HFFc6 (cell line): ENCODE results near the gene ORC3. TPM values are rescaled to one million over a fixed set of nuclear protein-coding genes. Genes with fewer than 3 reads are reported as not detected.
A peak's percentile ranks its signal among the peaks of the same experiment; 100 is the strongest.

ENCODE experiments used
- DNase-seq: peaks from one replicate; pipeline ENCODE4 v3.0.0-alpha.2; 2018
- H3K27ac Mint-ChIP-seq: 2 replicates; pipeline ENCODE4 v1.8.0; 2020; ENCODE audit warnings: mild to moderate bottlenecking, mixed read lengths
- H3K27me3 Mint-ChIP-seq: 2 replicates; pipeline ENCODE4 v1.8.0; 2021; ENCODE audit warnings: mild to moderate bottlenecking, moderate library complexity, mixed read lengths; ENCODE audit not compliant: insufficient read depth
- H3K36me3 Mint-ChIP-seq: 2 replicates; pipeline ENCODE4 v1.8.0; 2021; ENCODE audit warnings: low read depth, mixed read lengths
- H3K4me1 Mint-ChIP-seq: 2 replicates; pipeline ENCODE4 v1.8.0; 2020; ENCODE audit warnings: low read depth, mixed read lengths
- H3K4me3 Mint-ChIP-seq: 2 replicates; pipeline ENCODE4 v1.8.0; 2020; ENCODE audit warnings: mild to moderate bottlenecking, moderate library complexity, mixed read lengths
- H3K9me3 Mint-ChIP-seq: 2 replicates; pipeline ENCODE4 v1.8.0; 2020; ENCODE audit warnings: mild to moderate bottlenecking, mixed read lengths
- total RNA-seq, 6 experiments: library from RNA; stranded (reverse); fragmentation: NEBNext Ultra II Directional; extraction: Animal tissue kit (Norgen Biotek cat#: 25700); gene quantifications; 2 replicates in 1 of 6; 3 replicates in 5 of 6; pipeline ENCODE4 v1.2.3, GENCODE V29; 2021
- TF ChIP-seq, protein P1 (sequence below): fragments of 200-600 bp; sonication (generic); IDR thresholded peaks from 2 replicates; pipeline ENCODE4 v1.5.0; 2021; ENCODE audit warnings: antibody characterized with exemption, mild to moderate bottlenecking

The ORC3 gene
- total RNA-seq, 6 experiments from 2014 or later: 26.7 to 35.1 (median 29.7) TPM

- DNase-seq: no peak
- H3K9me3 Mint-ChIP-seq: no peaks in the 10 kb centered on the region
- TF ChIP-seq, protein P1, sequence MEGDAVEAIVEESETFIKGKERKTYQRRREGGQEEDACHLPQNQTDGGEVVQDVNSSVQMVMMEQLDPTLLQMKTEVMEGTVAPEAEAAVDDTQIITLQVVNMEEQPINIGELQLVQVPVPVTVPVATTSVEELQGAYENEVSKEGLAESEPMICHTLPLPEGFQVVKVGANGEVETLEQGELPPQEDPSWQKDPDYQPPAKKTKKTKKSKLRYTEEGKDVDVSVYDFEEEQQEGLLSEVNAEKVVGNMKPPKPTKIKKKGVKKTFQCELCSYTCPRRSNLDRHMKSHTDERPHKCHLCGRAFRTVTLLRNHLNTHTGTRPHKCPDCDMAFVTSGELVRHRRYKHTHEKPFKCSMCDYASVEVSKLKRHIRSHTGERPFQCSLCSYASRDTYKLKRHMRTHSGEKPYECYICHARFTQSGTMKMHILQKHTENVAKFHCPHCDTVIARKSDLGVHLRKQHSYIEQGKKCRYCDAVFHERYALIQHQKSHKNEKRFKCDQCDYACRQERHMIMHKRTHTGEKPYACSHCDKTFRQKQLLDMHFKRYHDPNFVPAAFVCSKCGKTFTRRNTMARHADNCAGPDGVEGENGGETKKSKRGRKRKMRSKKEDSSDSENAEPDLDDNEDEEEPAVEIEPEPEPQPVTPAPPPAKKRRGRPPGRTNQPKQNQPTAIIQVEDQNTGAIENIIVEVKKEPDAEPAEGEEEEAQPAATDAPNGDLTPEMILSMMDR: no peak
- peaks cover 42% of the 10 kb centered on the region for H3K36me3 Mint-ChIP-seq
- no peak overlapping the region for H3K27ac Mint-ChIP-seq
- H3K27me3 Mint-ChIP-seq: no peaks in the 10 kb centered on the region; the same call in 1 of the 2 replicates
- H3K4me1 Mint-ChIP-seq: peaks cover 47% of the 10 kb centered on the region
- H3K4me3 Mint-ChIP-seq: no peak overlapping the region
Measured at GRCh38 chr6:87667032-87667431, 77.1 kb downstream of the ORC3 start.

DNA sequence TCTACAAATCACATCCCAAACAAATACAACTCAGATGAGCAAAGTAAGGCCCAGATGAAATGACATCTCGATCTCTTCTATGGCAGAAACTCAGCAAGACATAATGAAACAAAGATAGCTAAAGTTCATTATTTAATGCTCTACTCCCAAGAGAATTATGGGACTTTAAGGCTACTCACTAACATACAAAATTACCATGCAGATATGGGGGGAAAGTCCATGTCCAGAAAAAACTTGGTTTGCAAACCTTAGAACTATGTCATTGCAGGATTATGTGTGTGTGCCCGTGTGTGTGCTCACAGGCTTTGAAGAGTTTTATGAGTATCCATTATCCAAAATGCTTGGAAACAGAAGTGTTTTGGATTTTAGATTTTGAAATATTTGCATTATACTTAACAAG, 78.1 kb downstream of the ORC3 start:
- no peak for DNase-seq
- peaks cover 41% of the 10 kb centered on the region for H3K36me3 Mint-ChIP-seq

DNA sequence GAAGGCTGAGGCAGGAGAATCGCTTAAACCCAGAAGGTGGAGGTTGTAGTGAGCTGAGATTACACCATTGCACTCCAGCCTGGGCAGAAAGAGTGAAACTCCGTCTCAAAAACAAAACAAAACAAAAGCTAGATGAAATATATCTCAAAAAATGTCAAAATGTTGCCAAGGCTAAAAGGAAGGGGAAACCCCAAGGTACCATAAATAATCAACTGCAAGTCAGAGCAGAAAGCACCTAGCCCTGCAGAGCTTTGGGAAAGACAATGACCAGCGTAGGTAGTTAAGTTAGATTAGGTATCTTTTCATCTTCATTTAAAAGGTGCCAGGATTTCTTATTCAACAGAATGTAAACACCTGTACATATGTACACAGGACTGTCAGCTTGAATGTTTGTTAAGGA, 79.1 kb downstream of the ORC3 start:
- no peak overlapping the region for H3K4me3 Mint-ChIP-seq
- no peaks in the 10 kb centered on the region for H3K9me3 Mint-ChIP-seq
- H3K4me1 Mint-ChIP-seq: peaks cover 35% of the 10 kb centered on the region
- TF ChIP-seq, protein P1: no peak
- no peak overlapping the region for H3K27ac Mint-ChIP-seq
- no peak for DNase-seq
- H3K36me3 Mint-ChIP-seq: peaks cover 32% of the 10 kb centered on the region
- no peaks in the 10 kb centered on the region; the same call in 1 of the 2 replicates for H3K27me3 Mint-ChIP-seq

More for the DNA sequence above, 78.1 kb downstream of the ORC3 start:
- no peaks in the 10 kb centered on the region; the same call in 1 of the 2 replicates for H3K27me3 Mint-ChIP-seq
- H3K4me3 Mint-ChIP-seq: no peak overlapping the region
- H3K27ac Mint-ChIP-seq: no peak overlapping the region
- TF ChIP-seq, protein P1: no peak
- peaks cover 46% of the 10 kb centered on the region for H3K4me1 Mint-ChIP-seq
- H3K9me3 Mint-ChIP-seq: no peaks in the 10 kb centered on the region

- Mint-ChIP-seq H3K9me3 (no peaks in the 10 kb centered on the region), H3K27me3 (no peaks in the 10 kb centered on the region; the same call in 1 of the 2 replicates), H3K27ac (peak overlapping the region; percentile 3; the same call in 1 of the 2 replicates), H3K4me1 (peaks cover 30% of the 10 kb centered on the region), H3K36me3 (peaks cover 45% of the 10 kb centered on the region), H3K4me3 (no peak overlapping the region)
- TF ChIP-seq, protein P1: no peak
- no peak for DNase-seq
Measured at GRCh38 chr6:87670707-87671106, 80.8 kb downstream of the ORC3 start.

GRCh38 chr6:87671555-87672029, 81.7 kb downstream of the ORC3 start:
- no peak for DNase-seq
- Mint-ChIP-seq H3K4me3 (no peak overlapping the region), H3K9me3 (no peaks in the 10 kb centered on the region), H3K27me3 (no peaks in the 10 kb centered on the region; the same call in 1 of the 2 replicates), H3K27ac (0 out of 2 replicates have a peak overlapping the region, but pooled peaks have one; percentile 3), H3K4me1 (peaks cover 30% of the 10 kb centered on the region), H3K36me3 (peaks cover 45% of the 10 kb centered on the region)
- TF ChIP-seq, protein P1: no peak
